Activated CD8-positive, alpha-beta memory T cell treated with anti-CD3 and anti-CD28 coated beads for 48 hours (primary cell): ENCODE data around the gene TBCK.

Experiments used
- DNase-seq, 3 experiments: peaks; one replicate each; pipeline ENCODE4 v3.0.0-alpha.2; 2020; ENCODE audit warnings: low read depth in 2 of 3, low spot score in 2 of 3

The TBCK gene

GRCh38 chr4:106315968-106316772, at the start of gene TBCK, which contains the start of gene AIMP1:
TSS of gene TBCK (minus strand) at chr4:106316209. CDS start at chr4:106308960, 7,249 bp downstream.
TSS of gene AIMP1 (plus strand) at chr4:106316550. CDS start at chr4:106325010, 8,460 bp downstream.
- peak; percentile 65 to 71 (median 68) for DNase-seq

GRCh38 chr4:106365613-106366012, 49.6 kb upstream of the TBCK start:
- DNase-seq = no peak

GRCh38 chr4:106364282-106364681, 48.3 kb upstream of the TBCK start:
- no peak for DNase-seq

GRCh38 chr4:106362086-106362825, 46.2 kb upstream of the TBCK start:
- no peak for DNase-seq

- DNase-seq = no peak
These were observed 42.9 kb upstream of the TBCK start for GRCh38 chr4:106358899-106359298.

- DNase-seq = no peak
These were observed 39.2 kb upstream of the TBCK start for GRCh38 chr4:106355193-106355592.

GRCh38 chr4:106353786-106354185, 37.8 kb upstream of the TBCK start:
- DNase-seq = no peak

- DNase-seq = no peak
These were observed 35.0 kb upstream of the TBCK start for GRCh38 chr4:106351016-106351415.

GRCh38 chr4:106347167-106347566, 31.2 kb upstream of the TBCK start:
- DNase-seq = no peak

GRCh38 chr4:106344647-106344970, 28.6 kb upstream of the TBCK start:
- no peak for DNase-seq

- DNase-seq = no peak
These were observed 28.0 kb upstream of the TBCK start for GRCh38 chr4:106343865-106344646.

GRCh38 chr4:106340774-106341173, 24.8 kb upstream of the TBCK start:
- no peak for DNase-seq

- DNase-seq = no peak
These were observed 23.4 kb upstream of the TBCK start for GRCh38 chr4:106339431-106339830.

GRCh38 chr4:106338671-106339070, 22.7 kb upstream of the TBCK start:
- DNase-seq = no peak

GRCh38 chr4:106337916-106338315, 21.9 kb upstream of the TBCK start:
- DNase-seq = no peak

GRCh38 chr4:106336618-106337017, 20.6 kb upstream of the TBCK start:
- no peak for DNase-seq

- DNase-seq = no peak
These were observed 18.9 kb upstream of the TBCK start for GRCh38 chr4:106334741-106335470.

GRCh38 chr4:106333186-106333585, 17.2 kb upstream of the TBCK start:
- DNase-seq = no peak

GRCh38 chr4:106329041-106329618, 13.1 kb upstream of the TBCK start:
- no peak for DNase-seq

- DNase-seq = no peak
These were observed 9.8 kb upstream of the TBCK start for GRCh38 chr4:106325800-106326199.

- no peak for DNase-seq
These were observed 7.1 kb upstream of the TBCK start for GRCh38 chr4:106323119-106323518.
